ENCODE results near the gene HTT. TPM values are rescaled to one million over a fixed set of nuclear protein-coding genes. Genes with fewer than 3 reads are reported as not detected.

Gene HTT
- total and polyA plus RNA-seq, 10 of the 15 experiments (the other 5 are each of a cell fraction or from before 2014, with no cell fraction given): 3.3 to 113 (median 43.3) TPM

- TF ChIP-seq CUX1 (IDR thresholded peaks at IDR 0.05; ENCODE audit: insufficient replicate concordance, low read depth, low read length): no peak
- TF ChIP-seq CBFB (IDR thresholded peaks at IDR 0.05; ENCODE audit: low read depth): peak; percentile 83
- peak; percentile 93 for TF ChIP-seq RAD21 (IDR thresholded peaks at IDR 0.05; ENCODE audit: insufficient read depth, low read depth, low read length)
- peak; percentile 94 for TF ChIP-seq PAX5 (IDR thresholded peaks at IDR 0.05; ENCODE audit: borderline replicate concordance, low read depth, low read length)
- TF ChIP-seq MLLT1 (IDR thresholded peaks at IDR 0.05): no peak; the same call in 1 of the 2 replicates
- no peak for TF ChIP-seq FOXM1 (IDR thresholded peaks at IDR 0.05; ENCODE audit: low read depth, low read length)
- peak; percentile 94 for TF ChIP-seq CREM (IDR thresholded peaks at IDR 0.05; ENCODE audit: low read depth)
- TF ChIP-seq STAT3 (IDR thresholded peaks at IDR 0.05; ENCODE audit: low read depth, low read length): no peak
- no peak for TF ChIP-seq IRF3 (IDR thresholded peaks at IDR 0.05)
- TF ChIP-seq ZNF592 (IDR thresholded peaks at IDR 0.05): no peak
- TF ChIP-seq MXI1 (IDR thresholded peaks at IDR 0.05; ENCODE audit: low read depth, low read length): no peak; the same call in 1 of the 2 replicates
- TF ChIP-seq ZNF384 (IDR thresholded peaks at IDR 0.05; ENCODE audit: borderline replicate concordance, low read depth, low read length): no peak
- TF ChIP-seq WRNIP1 (IDR thresholded peaks at IDR 0.05; ENCODE audit: borderline replicate concordance, low read depth, low read length): no peak; the same call in 1 of the 2 replicates
- peak; percentile 40; the same call in 1 of the 2 replicates for TF ChIP-seq NFYB (IDR thresholded peaks at IDR 0.05; ENCODE audit: insufficient read depth, low read depth, low read length)
- TF ChIP-seq CHD1 (IDR thresholded peaks at IDR 0.05; ENCODE audit: low read depth, low read length): no peak
- peak; percentile 48; the same call in 1 of the 2 replicates for TF ChIP-seq LARP7 (IDR thresholded peaks at IDR 0.05)
- peak; percentile 61; the same call in 1 of the 2 replicates for TF ChIP-seq JUNB (IDR thresholded peaks at IDR 0.05)
- TF ChIP-seq IKZF2 (IDR thresholded peaks at IDR 0.05): peak; percentile 91 to 93
Observed at GRCh38 chr4:3047464-3048286, 26.8 kb upstream of the HTT start (continued).

All from GM12878 (cell line).